Neural cell (in vitro differentiated cells): ENCODE data around the gene SLC24A5. TPM values are rescaled to one million over a fixed set of nuclear protein-coding genes. Genes with fewer than 3 reads are reported as not detected.

Experiments
- H2AFZ ChIP-seq: fragments of 200-600, 300-800 bp; sonication (generic), shearing (Covaris generic); 2 replicates; pipeline ENCODE4 v1.6.0; 2014; ENCODE audit warnings: low read depth, mild to moderate bottlenecking, antibody characterized with exemption, low read length, moderate library complexity
- H3F3A ChIP-seq: fragments of 200-600 bp; shearing (Covaris generic); 2 replicates; pipeline ENCODE4 v1.6.1; 2016; ENCODE audit warnings: mild to moderate bottlenecking, moderate library complexity, mixed read lengths, antibody characterized with exemption, low read length; ENCODE audit not compliant: insufficient read depth, poor library complexity, severe bottlenecking
- H3K27ac ChIP-seq: fragments of 200-600, 300-800 bp; sonication (generic), shearing (Covaris generic); 2 replicates; pipeline ENCODE4 v1.5.1; 2014; ENCODE audit warnings: mild to moderate bottlenecking, low read length, moderate library complexity
- H3K27me3 ChIP-seq: fragments of 300-800, 200-600 bp; sonication (generic), shearing (Covaris generic); 2 replicates; pipeline ENCODE4 v1.6.0; 2014; ENCODE audit warnings: mild to moderate bottlenecking, low read depth, low read length, moderate library complexity; ENCODE audit not compliant: insufficient read depth
- H3K36me3 ChIP-seq: fragments of 300-800, 200-600 bp; sonication (generic), shearing (Covaris generic); 2 replicates; pipeline ENCODE4 v1.5.1; 2014; ENCODE audit warnings: mild to moderate bottlenecking, antibody characterized with exemption, low read length, moderate library complexity; ENCODE audit not compliant: insufficient read depth
- H3K4me2 ChIP-seq: fragments of 300-800, 200-600 bp; sonication (generic), shearing (Covaris generic); 2 replicates; pipeline ENCODE4 v1.6.0; 2014; ENCODE audit warnings: mild to moderate bottlenecking, low read length
- H3K4me3 ChIP-seq: fragments of 300-800, 200-600 bp; sonication (generic), shearing (Covaris generic); 2 replicates; pipeline ENCODE4 v1.5.1; 2014; ENCODE audit warnings: mild to moderate bottlenecking, low read length, moderate library complexity
- H3K79me2 ChIP-seq: fragments of 200-600 bp; shearing (Covaris generic); replicated peaks from 2 replicates; pipeline ENCODE4 v1.6.0; 2014; ENCODE audit warnings: mild to moderate bottlenecking, low read length, moderate library complexity; ENCODE audit not compliant: insufficient read depth
- H3K9ac ChIP-seq: fragments of 300-800, 200-600 bp; sonication (generic), shearing (Covaris generic); 2 replicates; pipeline ENCODE4 v1.6.1; 2016; ENCODE audit warnings: mild to moderate bottlenecking, low read length, mixed read lengths
- H3K9me2 ChIP-seq: fragments of 200-600 bp; shearing (Covaris generic); 2 replicates; pipeline ENCODE4 v1.6.1; 2016; ENCODE audit warnings: mild to moderate bottlenecking, low read length, mixed read lengths; ENCODE audit not compliant: insufficient read depth
- H3K9me3 ChIP-seq: fragments of 200-600, 300-800 bp; sonication (generic), shearing (Covaris generic); 2 replicates; pipeline ENCODE4 v1.6.1; 2016; ENCODE audit warnings: mild to moderate bottlenecking, mixed run types, low read length, moderate library complexity, mixed read lengths
- H4K20me1 ChIP-seq: fragments of 200-600 bp; shearing (Covaris generic); 2 replicates; pipeline ENCODE4 v1.6.1; 2016; ENCODE audit warnings: mild to moderate bottlenecking, mixed run types; ENCODE audit not compliant: insufficient read depth
- EP300 ChIP-seq: fragments of 450-650 bp; conservative IDR thresholded peaks from 2 replicates; pipeline ENCODE4 v1.6.1; 2014; ENCODE audit warnings: antibody characterized with exemption, mild to moderate bottlenecking, moderate library complexity; ENCODE audit not compliant: poor library complexity, severe bottlenecking
- EZH2 ChIP-seq: fragments of 200-600, 300-800 bp; shearing (Covaris generic), sonication (generic); IDR thresholded peaks from 2 replicates; pipeline ENCODE4 v1.6.1; 2014; ENCODE audit warnings: antibody characterized with exemption, low read length, borderline replicate concordance, mild to moderate bottlenecking; ENCODE audit not compliant: insufficient read depth, poor library complexity, severe bottlenecking
- MXI1 ChIP-seq: fragments of 450-650 bp; conservative IDR thresholded peaks from 2 replicates; pipeline ENCODE4 v1.6.1; 2014; ENCODE audit warnings: antibody characterized with exemption, mild to moderate bottlenecking; ENCODE audit not compliant: poor library complexity, severe bottlenecking
- POLR2AphosphoS5 ChIP-seq: IDR thresholded peaks from 2 replicates; pipeline ENCODE4 v1.6.1; 2012
- RAD21 ChIP-seq: fragments of 450-650 bp; conservative IDR thresholded peaks from 2 replicates; pipeline ENCODE4 v1.6.1; 2014; ENCODE audit warnings: antibody characterized with exemption, mild to moderate bottlenecking, moderate library complexity
- SMC3 ChIP-seq: fragments of 450-650 bp; conservative IDR thresholded peaks from 2 replicates; pipeline ENCODE4 v1.6.1; 2014; ENCODE audit warnings: antibody characterized with exemption, mild to moderate bottlenecking, moderate library complexity; ENCODE audit not compliant: poor library complexity
- TAF1 ChIP-seq: IDR thresholded peaks from 2 replicates; pipeline ENCODE4 v1.6.1; 2012; ENCODE audit warnings: low read depth
- polyA plus RNA-seq: library from polyadenylated mRNA; depleted of rRNA; stranded (reverse); fragments of >200 nt; gene quantifications from 2 replicates; pipeline ENCODE4 v1.2.3, GENCODE V29; 2014
- TF ChIP-seq, protein P1 (sequence below): fragments of 450-650 bp; IDR thresholded peaks from 2 replicates; pipeline ENCODE4 v1.5.1; 2014; ENCODE audit warnings: antibody characterized with exemption, mild to moderate bottlenecking, moderate library complexity; ENCODE audit not compliant: poor library complexity, severe bottlenecking
- TF ChIP-seq, protein P2 (sequence below): IDR thresholded peaks from 2 replicates; pipeline ENCODE4 v1.6.1; 2012; ENCODE audit warnings: borderline replicate concordance

Gene SLC24A5
- polyA plus RNA-seq, 1 donor from 2014 or later: 0.78 TPM

DNA sequence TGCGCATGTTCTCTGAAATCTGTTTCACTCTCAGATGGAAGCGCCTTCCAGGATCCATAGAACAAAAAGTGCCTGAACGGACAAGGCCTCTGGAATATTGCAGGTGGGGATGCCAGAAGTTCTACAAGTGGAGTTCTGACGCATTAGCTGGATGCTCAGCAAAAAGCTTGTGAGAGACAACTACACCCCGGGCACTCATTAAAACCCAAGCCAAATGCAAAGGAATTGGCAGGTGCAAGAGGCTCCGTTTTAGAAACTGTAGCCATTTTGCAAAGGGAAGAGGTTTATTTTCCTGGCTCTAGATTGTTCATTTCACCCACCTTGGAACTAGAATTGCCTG is 35.2 kb upstream of the SLC24A5 start:
- H3K27ac ChIP-seq: no peak overlapping the region
- H3F3A ChIP-seq: no peaks in the 10 kb centered on the region
- H3K9me3 ChIP-seq: no peaks in the 10 kb centered on the region
- no peak overlapping the region for H3K9ac ChIP-seq
- no peaks in the 10 kb centered on the region for H3K36me3 ChIP-seq
- no peaks in the 10 kb centered on the region for H3K79me2 ChIP-seq
- H3K4me3 ChIP-seq: no peak overlapping the region
- no peak overlapping the region for H2AFZ ChIP-seq
- H3K27me3 ChIP-seq: no peaks in the 10 kb centered on the region
- H3K9me2 ChIP-seq: no peaks in the 10 kb centered on the region
- H3K4me2 ChIP-seq: no peak overlapping the region
- TF ChIP-seq, protein P1, sequence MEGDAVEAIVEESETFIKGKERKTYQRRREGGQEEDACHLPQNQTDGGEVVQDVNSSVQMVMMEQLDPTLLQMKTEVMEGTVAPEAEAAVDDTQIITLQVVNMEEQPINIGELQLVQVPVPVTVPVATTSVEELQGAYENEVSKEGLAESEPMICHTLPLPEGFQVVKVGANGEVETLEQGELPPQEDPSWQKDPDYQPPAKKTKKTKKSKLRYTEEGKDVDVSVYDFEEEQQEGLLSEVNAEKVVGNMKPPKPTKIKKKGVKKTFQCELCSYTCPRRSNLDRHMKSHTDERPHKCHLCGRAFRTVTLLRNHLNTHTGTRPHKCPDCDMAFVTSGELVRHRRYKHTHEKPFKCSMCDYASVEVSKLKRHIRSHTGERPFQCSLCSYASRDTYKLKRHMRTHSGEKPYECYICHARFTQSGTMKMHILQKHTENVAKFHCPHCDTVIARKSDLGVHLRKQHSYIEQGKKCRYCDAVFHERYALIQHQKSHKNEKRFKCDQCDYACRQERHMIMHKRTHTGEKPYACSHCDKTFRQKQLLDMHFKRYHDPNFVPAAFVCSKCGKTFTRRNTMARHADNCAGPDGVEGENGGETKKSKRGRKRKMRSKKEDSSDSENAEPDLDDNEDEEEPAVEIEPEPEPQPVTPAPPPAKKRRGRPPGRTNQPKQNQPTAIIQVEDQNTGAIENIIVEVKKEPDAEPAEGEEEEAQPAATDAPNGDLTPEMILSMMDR: no peak
- TF ChIP-seq POLR2AphosphoS5: no peak
- TF ChIP-seq MXI1: no peak
- TF ChIP-seq EZH2: no peak
- TF ChIP-seq EP300: no peak
- TF ChIP-seq, protein P2, sequence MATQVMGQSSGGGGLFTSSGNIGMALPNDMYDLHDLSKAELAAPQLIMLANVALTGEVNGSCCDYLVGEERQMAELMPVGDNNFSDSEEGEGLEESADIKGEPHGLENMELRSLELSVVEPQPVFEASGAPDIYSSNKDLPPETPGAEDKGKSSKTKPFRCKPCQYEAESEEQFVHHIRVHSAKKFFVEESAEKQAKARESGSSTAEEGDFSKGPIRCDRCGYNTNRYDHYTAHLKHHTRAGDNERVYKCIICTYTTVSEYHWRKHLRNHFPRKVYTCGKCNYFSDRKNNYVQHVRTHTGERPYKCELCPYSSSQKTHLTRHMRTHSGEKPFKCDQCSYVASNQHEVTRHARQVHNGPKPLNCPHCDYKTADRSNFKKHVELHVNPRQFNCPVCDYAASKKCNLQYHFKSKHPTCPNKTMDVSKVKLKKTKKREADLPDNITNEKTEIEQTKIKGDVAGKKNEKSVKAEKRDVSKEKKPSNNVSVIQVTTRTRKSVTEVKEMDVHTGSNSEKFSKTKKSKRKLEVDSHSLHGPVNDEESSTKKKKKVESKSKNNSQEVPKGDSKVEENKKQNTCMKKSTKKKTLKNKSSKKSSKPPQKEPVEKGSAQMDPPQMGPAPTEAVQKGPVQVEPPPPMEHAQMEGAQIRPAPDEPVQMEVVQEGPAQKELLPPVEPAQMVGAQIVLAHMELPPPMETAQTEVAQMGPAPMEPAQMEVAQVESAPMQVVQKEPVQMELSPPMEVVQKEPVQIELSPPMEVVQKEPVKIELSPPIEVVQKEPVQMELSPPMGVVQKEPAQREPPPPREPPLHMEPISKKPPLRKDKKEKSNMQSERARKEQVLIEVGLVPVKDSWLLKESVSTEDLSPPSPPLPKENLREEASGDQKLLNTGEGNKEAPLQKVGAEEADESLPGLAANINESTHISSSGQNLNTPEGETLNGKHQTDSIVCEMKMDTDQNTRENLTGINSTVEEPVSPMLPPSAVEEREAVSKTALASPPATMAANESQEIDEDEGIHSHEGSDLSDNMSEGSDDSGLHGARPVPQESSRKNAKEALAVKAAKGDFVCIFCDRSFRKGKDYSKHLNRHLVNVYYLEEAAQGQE: no peak
- no peak for TF ChIP-seq TAF1
- no peaks in the 10 kb centered on the region for H4K20me1 ChIP-seq

DNA sequence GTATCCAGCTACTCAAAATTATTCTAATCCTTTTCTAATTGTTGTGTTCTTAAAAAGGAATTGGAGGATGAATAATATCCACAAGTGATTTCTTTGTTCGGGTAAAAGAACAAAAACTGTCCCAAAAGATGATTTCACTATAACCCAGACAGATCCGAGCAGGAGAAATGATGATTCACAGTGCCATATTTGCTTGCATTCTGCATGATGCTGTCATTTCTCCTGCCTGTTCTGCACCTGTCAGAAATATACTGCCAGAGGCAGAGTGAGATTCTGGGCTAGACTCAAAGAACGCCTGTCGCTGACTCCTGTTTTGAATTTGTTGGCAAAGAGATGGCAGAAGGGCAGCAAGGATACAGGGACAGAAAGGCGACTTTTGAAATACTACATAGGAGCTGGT is 34.7 kb upstream of the SLC24A5 start:
- no peaks in the 10 kb centered on the region for H3K9me3 ChIP-seq
- TF ChIP-seq EP300 (peak; percentile 35), SMC3 (no peak)
- H3K36me3 ChIP-seq: no peaks in the 10 kb centered on the region
- H2AFZ ChIP-seq: no peak overlapping the region
- no peaks in the 10 kb centered on the region for H3K9me2 ChIP-seq
- no peaks in the 10 kb centered on the region for H3F3A ChIP-seq
- no peak overlapping the region for H3K27ac ChIP-seq
- no peaks in the 10 kb centered on the region for H4K20me1 ChIP-seq
- no peak overlapping the region for H3K4me2 ChIP-seq
- H3K27me3 ChIP-seq: no peaks in the 10 kb centered on the region
- H3K9ac ChIP-seq: no peak overlapping the region
- no peaks in the 10 kb centered on the region for H3K79me2 ChIP-seq
- no peak overlapping the region for H3K4me3 ChIP-seq

DNA sequence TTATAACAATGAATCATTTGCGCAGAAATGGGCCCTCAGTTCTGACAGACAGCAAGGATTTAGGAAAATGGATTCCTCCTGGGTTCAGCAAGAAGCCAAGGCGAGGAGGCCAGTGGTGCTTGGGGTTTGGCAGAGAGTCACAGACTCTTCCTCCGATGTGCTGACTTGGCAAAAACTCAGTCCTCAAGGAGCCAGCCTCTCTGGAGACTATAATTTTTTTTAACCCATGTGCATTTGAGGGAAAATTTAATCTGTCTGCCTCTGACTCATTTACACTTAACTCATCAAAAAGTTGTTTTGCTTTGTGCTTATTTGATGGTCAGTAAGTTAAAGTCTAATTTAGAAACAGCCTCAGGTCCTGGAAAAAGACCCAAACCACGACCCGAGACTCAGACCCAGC is 34.2 kb upstream of the SLC24A5 start:
- H3K4me2 ChIP-seq: no peak overlapping the region
- TF ChIP-seq, protein P2: no peak
- TF ChIP-seq SMC3 (no peak), RAD21 (no peak), EP300 (no peak), POLR2AphosphoS5 (no peak), TAF1 (no peak), EZH2 (no peak), MXI1 (no peak)
- TF ChIP-seq, protein P1: no peak

More for the DNA sequence above, 34.2 kb upstream of the SLC24A5 start:
- Histone ChIP-seq H4K20me1 (no peaks in the 10 kb centered on the region), H2AFZ (no peak overlapping the region), H3K27ac (no peak overlapping the region), H3K9me2 (no peaks in the 10 kb centered on the region), H3K4me3 (no peak overlapping the region), H3K9me3 (no peaks in the 10 kb centered on the region), H3F3A (no peaks in the 10 kb centered on the region), H3K79me2 (no peaks in the 10 kb centered on the region), H3K27me3 (no peaks in the 10 kb centered on the region), H3K36me3 (no peaks in the 10 kb centered on the region), H3K9ac (no peak overlapping the region)
